T follicular helper cell (primary cell): Measurements from ENCODE around the gene GRM4.

Source experiments
- DNase-seq: peaks from one replicate; pipeline ENCODE4 v3.0.0-alpha.2; 2020; ENCODE audit warnings: low read depth

The GRM4 gene

GRCh38 chr6:34085453-34086170 lies 60.3 kb downstream of the GRM4 start:
- DNase-seq, result no peak

- DNase-seq, result no peak
Observed at GRCh38 chr6:34084591-34085290, 61.1 kb downstream of the GRM4 start.

GRCh38 chr6:34082864-34083626 lies 62.8 kb downstream of the GRM4 start:
- DNase-seq, result no peak

DNA sequence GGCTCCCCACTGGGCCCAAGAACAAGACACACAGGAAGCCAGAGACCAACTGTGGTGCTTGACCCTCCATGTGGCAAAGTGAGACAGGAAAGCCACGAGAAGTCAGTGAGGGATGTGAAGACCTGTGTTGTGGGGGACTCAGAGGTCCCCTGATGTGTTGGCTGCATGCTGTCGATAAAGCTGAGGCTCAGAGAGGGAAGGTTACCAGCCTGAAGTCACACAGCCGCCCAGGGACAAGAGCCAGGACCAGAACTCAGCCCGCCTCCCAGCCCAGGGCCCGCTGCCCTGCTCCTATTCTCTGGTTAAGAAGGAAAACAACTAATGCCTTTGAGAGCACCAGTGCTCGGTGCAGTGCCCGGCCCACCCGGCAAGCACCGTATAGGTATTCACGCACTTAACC lies 63.5 kb downstream of the GRM4 start:
- DNase-seq, result no peak

DNA sequence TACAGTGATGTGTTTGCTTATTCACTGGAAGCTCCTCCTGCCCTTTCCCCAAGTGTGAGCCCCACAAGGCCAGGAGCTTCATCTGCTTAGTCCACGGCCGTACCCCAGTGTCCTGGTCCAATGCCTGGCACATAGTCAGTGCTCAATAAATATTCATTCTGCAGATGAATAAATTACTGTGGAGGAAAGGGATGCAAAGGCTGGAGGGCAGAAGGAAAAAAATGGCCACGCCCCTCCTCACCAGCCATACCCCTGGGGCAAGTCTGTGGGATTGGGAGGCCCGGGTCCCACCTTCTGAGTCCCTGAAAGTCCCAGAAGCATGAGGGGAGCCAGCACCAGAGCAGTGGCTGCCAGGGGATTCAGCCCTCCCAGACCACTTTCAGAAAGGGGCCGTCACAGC lies 65.5 kb downstream of the GRM4 start:
- DNase-seq, result no peak

GRCh38 chr6:34079899-34080298 lies 66.0 kb downstream of the GRM4 start:
- DNase-seq, result no peak

GRCh38 chr6:34075906-34076305 lies 70.0 kb downstream of the GRM4 start:
- no peak for DNase-seq

DNA sequence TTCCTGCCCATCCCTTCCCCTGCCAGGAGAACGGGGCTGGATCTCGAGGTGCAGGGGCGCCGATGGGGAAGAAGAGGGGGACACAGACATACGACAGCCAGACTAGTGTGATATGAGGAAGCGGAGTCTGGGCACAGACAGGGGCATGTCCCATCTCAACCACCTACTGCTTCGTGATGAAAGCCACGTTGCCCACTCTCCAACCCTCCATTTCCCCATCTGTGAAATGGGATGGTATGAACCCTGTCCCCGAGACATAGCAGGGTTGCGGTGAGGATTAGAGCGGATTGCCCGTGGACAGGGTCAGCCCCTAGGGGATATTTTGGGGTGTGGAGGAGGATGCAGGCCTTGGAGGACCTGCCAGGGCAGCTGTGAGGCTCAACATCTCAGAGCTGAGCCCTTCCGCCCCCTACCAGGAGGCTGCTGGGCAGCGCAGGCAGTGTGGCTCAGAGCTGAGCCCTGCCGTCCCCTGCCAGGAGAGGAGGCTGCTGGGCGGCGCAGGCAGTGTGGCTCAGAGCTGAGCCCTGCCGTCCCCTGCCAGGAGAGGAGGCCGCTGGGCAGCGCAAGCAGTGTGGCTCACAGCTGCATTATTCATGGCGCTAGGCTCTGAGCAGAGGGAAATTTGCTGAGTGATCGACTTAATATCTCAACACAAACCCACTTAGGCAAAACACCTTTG lies 71.7 kb downstream of the GRM4 start:
- DNase-seq, result no peak

- no peak for DNase-seq
Observed at GRCh38 chr6:34073540-34073939, 72.3 kb downstream of the GRM4 start.

- no peak for DNase-seq
Observed at GRCh38 chr6:34072727-34073126, 73.2 kb downstream of the GRM4 start.

GRCh38 chr6:34071884-34072379 lies 74.0 kb downstream of the GRM4 start:
- DNase-seq, result no peak

DNA sequence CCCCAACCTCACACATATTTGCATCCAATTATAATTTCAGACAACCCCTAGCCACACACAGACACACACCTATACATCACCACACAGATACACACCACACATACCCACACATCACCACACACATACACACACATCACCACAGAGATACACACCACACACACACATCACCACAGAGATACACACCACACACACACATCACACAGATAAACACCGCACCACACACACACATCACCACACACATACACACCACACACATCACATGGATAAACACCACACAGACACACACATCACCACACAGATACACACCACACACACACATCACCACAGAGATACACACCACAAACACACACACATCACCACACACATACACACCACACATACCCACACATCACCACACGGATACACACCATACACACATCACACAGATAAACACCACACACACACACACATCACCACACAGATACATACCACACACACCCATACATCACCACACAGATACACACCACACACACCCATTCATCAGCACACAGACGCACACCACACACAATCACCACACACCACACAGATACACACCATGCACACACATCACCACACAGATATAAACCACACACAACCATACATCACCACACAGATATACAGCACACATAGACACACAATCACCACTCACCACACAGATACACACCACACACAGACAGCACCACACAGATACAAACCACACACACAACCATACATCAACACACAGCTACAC lies 74.6 kb downstream of the GRM4 start:
- no peak for DNase-seq

DNA sequence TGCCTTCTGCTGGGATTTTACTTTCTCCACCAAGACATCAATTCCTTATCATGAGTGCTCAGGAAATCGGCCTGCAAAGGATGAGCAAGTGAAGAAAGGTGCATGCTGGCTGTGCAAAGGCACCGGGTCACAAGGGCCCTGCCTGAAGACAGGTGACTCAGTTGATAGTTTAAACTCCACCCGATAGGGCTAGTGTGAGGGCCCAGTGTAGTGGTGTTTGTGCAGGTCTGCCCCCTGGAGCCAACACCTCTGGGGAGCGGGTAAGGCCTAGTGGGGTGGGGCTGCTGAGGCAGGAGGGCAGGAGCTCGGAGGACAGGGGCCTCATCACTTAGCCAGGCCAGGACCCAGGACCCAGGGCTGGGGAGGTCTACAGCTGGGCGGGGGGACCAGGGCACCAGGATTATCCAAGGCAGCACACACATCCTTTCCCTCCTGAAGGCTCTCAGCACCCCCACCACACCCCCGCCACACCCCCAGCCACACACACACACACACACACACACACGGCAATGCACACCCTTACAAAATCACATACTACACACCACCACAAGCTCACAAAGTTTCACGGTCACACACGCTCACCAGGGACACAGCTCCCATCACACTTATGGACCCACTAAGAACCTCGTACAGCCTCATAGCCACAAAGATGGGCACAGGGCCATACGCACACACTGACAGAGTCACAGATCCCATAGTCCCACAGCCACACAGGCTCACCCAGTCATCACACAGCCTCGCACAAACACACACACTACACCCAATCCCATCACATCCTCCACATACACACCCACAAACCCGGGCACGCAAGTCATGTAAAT lies 75.4 kb downstream of the GRM4 start:
- DNase-seq, result no peak

- DNase-seq, result no peak
Observed at GRCh38 chr6:34068462-34069044, 77.3 kb downstream of the GRM4 start.

DNA sequence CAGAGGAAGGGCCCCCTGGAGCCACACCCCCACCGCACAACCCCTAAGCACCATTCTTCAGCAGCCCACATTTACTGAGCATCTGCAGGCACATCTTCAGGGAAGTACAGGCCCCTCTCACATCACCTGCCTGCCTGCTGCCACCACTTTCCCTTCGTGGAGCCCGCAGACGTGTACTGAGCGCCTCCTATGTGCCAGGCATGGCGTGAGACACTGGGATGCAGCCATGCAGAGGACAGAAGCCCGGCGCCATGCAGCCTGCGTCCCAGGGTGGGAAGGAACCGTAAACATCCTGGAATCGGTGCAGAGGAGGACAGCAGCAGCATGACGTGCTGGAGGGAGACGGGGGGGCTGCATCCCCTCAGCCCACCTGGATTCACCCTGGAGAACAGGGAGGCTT lies 78.1 kb downstream of the GRM4 start:
- no peak for DNase-seq

DNA sequence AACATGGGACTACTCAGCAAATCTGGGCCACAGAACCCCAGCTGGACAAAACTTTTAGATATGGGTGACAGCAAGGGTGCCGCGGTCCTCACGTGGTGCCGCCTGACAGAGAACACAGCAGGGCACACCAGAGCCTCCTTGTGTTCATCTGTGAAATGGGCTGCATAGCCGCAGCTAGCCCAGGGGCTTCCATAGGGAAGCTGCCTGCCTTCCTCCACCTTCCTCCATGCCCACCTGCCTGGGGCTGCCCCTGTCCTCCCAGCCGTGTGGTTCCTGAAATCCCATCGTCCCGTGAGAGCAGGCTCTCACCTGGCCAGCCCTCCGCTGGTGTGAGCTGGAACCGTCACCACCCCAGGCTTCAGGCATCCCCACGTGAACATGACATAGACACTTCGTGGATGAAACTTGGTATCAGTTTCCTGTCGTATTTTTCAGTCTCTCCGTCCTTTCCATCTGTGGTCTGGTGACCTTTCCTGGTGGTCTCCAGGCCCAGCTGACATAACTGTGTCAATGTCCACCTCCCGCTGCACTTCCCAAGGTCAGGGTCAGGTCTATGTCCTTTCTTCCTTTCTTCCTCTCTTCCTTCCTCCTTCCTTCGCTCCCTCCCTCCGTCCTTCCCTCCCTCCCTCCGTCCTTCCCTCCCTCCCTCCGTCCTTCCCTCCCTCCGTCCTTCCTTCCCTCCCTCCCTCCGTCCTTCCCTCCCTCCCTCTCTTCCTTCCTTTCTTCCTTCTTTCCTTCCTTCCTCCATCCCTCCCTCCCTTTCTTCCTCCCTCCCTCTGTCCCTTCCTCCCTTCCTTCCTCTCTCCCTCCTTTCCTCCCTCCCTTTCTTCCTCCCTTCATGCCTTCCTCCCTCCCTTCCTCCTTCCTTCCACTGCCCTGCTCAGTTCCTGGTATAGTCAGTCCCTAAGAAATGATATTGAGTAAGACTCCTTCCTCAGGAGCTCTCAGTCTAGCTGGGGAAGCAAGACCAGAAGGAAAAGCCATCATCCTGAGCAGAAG lies 78.8 kb downstream of the GRM4 start:
- no peak for DNase-seq

DNA sequence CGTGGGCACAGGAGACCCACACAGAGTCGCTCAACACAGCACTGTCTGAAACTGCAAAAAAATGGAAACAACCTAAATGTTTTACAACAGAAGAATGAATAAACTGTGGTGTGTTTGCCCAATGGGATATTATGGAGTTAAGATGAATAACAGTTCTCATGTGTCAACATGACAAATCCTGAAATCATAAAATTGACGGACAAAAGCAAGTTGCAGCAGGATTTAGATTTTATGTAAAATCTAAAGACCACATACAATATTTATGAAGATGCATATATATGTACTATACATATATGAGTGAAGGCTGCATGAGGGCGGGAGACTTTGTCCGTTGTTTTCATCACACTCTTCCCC lies 79.7 kb downstream of the GRM4 start:
- DNase-seq, result no peak

- DNase-seq, result no peak
Observed at GRCh38 chr6:34065466-34066217, 80.2 kb downstream of the GRM4 start.
